NCI-H128 (cell line): ENCODE results near the gene PLGRKT.
"Not testable (repeated sequence)": the region's sequence is repeated elsewhere in the genome, so short reads cannot be mapped to it uniquely, and the experiment has no call there.

Experiments
- DNase-seq: peaks from one replicate; lab custom pipeline; 2025; ENCODE audit not compliant: unreplicated experiment; lab: John Stamatoyannopoulos, UW

Gene PLGRKT

GRCh38 chr9:5388026-5388819 is 49.5 kb downstream of the PLGRKT start:
- no peak for DNase-seq

- DNase-seq, result no peak
Measured at GRCh38 chr9:5384436-5384835, 53.3 kb downstream of the PLGRKT start.

- no peak for DNase-seq
Measured at GRCh38 chr9:5382479-5382878, 55.2 kb downstream of the PLGRKT start.

GRCh38 chr9:5375790-5376477 is 61.8 kb downstream of the PLGRKT start:
- DNase-seq, result no peak

- DNase-seq, result no peak
Measured at GRCh38 chr9:5375091-5375490, 62.6 kb downstream of the PLGRKT start.

- no peak for DNase-seq
Measured at GRCh38 chr9:5364294-5365024, 73.3 kb downstream of the PLGRKT start.

- DNase-seq, result no peak
Measured at GRCh38 chr9:5361326-5362010, 76.3 kb downstream of the PLGRKT start.

GRCh38 chr9:5360341-5360740 is 77.4 kb downstream of the PLGRKT start:
- DNase-seq, result no peak

- no peak for DNase-seq
Measured at GRCh38 chr9:5357431-5358105, 80.2 kb downstream of the PLGRKT start.

GRCh38 chr9:5355817-5356216 is 81.9 kb downstream of the PLGRKT start:
- DNase-seq, result no peak

GRCh38 chr9:5355226-5355625 is 82.5 kb downstream of the PLGRKT start:
- no peak for DNase-seq

GRCh38 chr9:5354184-5354583 is 83.5 kb downstream of the PLGRKT start:
- no peak for DNase-seq

- no peak for DNase-seq
Measured at GRCh38 chr9:5352637-5353248, 85.0 kb downstream of the PLGRKT start.

- DNase-seq, result not testable (repeated sequence)
Measured at GRCh38 chr9:5338992-5339981, 98.4 kb downstream of the PLGRKT start, which contains the start of gene RLN1. TSS of gene RLN1 (minus strand) at chr9:5339876. CDS start at chr9:5339746, 130 bp downstream.

GRCh38 chr9:5336688-5337087 is 101.0 kb downstream of the PLGRKT start:
- DNase-seq, result no peak

GRCh38 chr9:5331276-5331675 is 106.4 kb downstream of the PLGRKT start:
- DNase-seq, result not testable (repeated sequence)

GRCh38 chr9:5326893-5327548 is 110.7 kb downstream of the PLGRKT start:
- no peak for DNase-seq

GRCh38 chr9:5326187-5326586 is 111.5 kb downstream of the PLGRKT start:
- no peak for DNase-seq
